MM.1S (cell line): ENCODE data around the gene ASCL2.

Experiments
- DNase-seq: peaks from one replicate; pipeline ENCODE4 v3.0.0-alpha.2; 2015
- H2AFZ ChIP-seq: fragments of 300-600 bp; sonication (generic); 2 replicates; pipeline ENCODE4 v1.6.0; 2016; ENCODE audit warnings: antibody characterized with exemption, low read length
- H3F3A ChIP-seq: fragments of 300-600 bp; sonication (generic); 2 replicates; pipeline ENCODE4 v1.6.1; 2016; ENCODE audit warnings: mild to moderate bottlenecking, antibody characterized with exemption, low read length, moderate library complexity, mixed read lengths; ENCODE audit not compliant: insufficient read depth
- H3K27ac ChIP-seq: fragments of 300-600 bp; sonication (generic); 2 replicates; pipeline ENCODE4 v1.5.1; 2016; ENCODE audit warnings: mild to moderate bottlenecking, low read length
- H3K27me3 ChIP-seq: fragments of 300-600 bp; sonication (generic); replicated peaks from 2 replicates; pipeline ENCODE4 v1.6.0; 2016; ENCODE audit warnings: low read length; ENCODE audit not compliant: insufficient read depth
- H3K36me3 ChIP-seq: fragments of 300-600 bp; sonication (generic); replicated peaks from 2 replicates; pipeline ENCODE4 v1.6.1; 2016; ENCODE audit warnings: mild to moderate bottlenecking, low read length, mixed read lengths; ENCODE audit not compliant: insufficient read depth
- H3K4me1 ChIP-seq: fragments of 300-600 bp; sonication (generic); 2 replicates; pipeline ENCODE4 v1.6.1; 2016; ENCODE audit warnings: low read length, mixed read lengths
- H3K4me2 ChIP-seq: fragments of 300-600 bp; sonication (generic); 2 replicates; pipeline ENCODE4 v1.6.0; 2016; ENCODE audit warnings: low read depth, low read length
- H3K4me3 ChIP-seq: fragments of 300-600 bp; sonication (generic); 2 replicates; pipeline ENCODE4 v1.5.1; 2016; ENCODE audit warnings: low read length, mixed read lengths
- H3K79me2 ChIP-seq: fragments of 300-600 bp; sonication (generic); 2 replicates; pipeline ENCODE4 v1.6.1; 2016; ENCODE audit warnings: mixed run types, low read length, mixed read lengths
- H3K9ac ChIP-seq: fragments of 300-600 bp; sonication (generic); 2 replicates; pipeline ENCODE4 v1.6.1; 2016; ENCODE audit warnings: low read length, mixed read lengths
- H3K9me2 ChIP-seq: fragments of 300-600 bp; sonication (generic); replicated peaks from 2 replicates; pipeline ENCODE4 v1.6.1; 2016; ENCODE audit warnings: mild to moderate bottlenecking, low read length, mixed read lengths; ENCODE audit not compliant: insufficient read depth
- H3K9me3 ChIP-seq: fragments of 300-600 bp; sonication (generic); replicated peaks from 2 replicates; pipeline ENCODE4 v1.6.1; 2016; ENCODE audit warnings: mild to moderate bottlenecking, low read length, mixed read lengths; ENCODE audit not compliant: insufficient read depth
- H4K20me1 ChIP-seq: fragments of 300-600 bp; sonication (generic); 2 replicates; pipeline ENCODE4 v1.6.1; 2016; ENCODE audit warnings: mild to moderate bottlenecking, low read length, moderate library complexity, mixed read lengths; ENCODE audit not compliant: insufficient read depth
- CTCF ChIP-seq: fragments of 300-600 bp; sonication (generic); IDR thresholded peaks from 2 replicates; pipeline ENCODE4 v1.5.1; 2016; ENCODE audit warnings: antibody characterized with exemption, low read length, mixed read lengths
- EZH2 ChIP-seq: fragments of 300-600 bp; sonication (generic); optimal IDR thresholded peaks from 2 replicates; pipeline ENCODE3; 2017; ENCODE audit warnings: low read depth, mild to moderate bottlenecking, antibody characterized with exemption, low read length, mixed read lengths
- EZH2phosphoT487 ChIP-seq: fragments of 300-600 bp; sonication (generic); IDR thresholded peaks from 2 replicates; pipeline ENCODE4 v1.6.1; 2018; ENCODE audit warnings: antibody characterized with exemption, low read length

ASCL2 gene

GRCh38 chr11:2229713-2230297 lies 40.6 kb downstream of the ASCL2 start:
- Histone ChIP-seq H3K9ac (no peak overlapping the region), H3K79me2 (no peaks in the 10 kb centered on the region), H3K27me3 (peaks cover 89% of the 10 kb centered on the region)

DNA sequence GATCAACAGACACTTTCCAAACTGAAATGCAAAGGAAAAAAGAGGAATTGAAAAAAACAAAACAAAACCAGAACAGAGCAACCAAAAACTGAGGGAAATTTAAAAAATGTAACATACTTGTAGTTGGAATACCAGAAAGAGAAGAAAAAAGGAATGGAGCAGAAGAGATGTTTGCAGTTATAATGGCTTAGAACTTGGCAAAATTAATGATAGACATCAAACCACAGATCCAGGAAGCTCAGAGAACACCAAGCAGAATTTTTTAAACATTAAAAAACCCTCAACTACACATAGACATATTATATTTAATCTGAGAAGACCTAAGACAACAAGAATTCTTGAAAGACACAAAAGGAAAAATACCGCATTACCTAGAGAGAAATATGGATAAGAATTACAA lies 46.1 kb downstream of the ASCL2 start:
- H3K79me2 ChIP-seq, result no peaks in the 10 kb centered on the region
- TF ChIP-seq EZH2, result no peak
- TF ChIP-seq CTCF, result no peak
- no peak for TF ChIP-seq EZH2phosphoT487
- H3K4me1 ChIP-seq, result no peaks in the 10 kb centered on the region
- no peak overlapping the region for H3K4me2 ChIP-seq
- no peaks in the 10 kb centered on the region for H3K9me3 ChIP-seq
- H3K27ac ChIP-seq, result no peak overlapping the region
- peaks cover 84% of the 10 kb centered on the region for H3K27me3 ChIP-seq
- no peaks in the 10 kb centered on the region for H3F3A ChIP-seq
- H3K9ac ChIP-seq, result no peak overlapping the region
- no peak for DNase-seq
- no peaks in the 10 kb centered on the region for H4K20me1 ChIP-seq
- no peaks in the 10 kb centered on the region for H3K9me2 ChIP-seq
- H3K36me3 ChIP-seq, result no peaks in the 10 kb centered on the region
- no peak overlapping the region for H3K4me3 ChIP-seq
- H2AFZ ChIP-seq, result no peak overlapping the region

More at GRCh38 chr11:2229713-2230297, 40.6 kb downstream of the ASCL2 start:
- Histone ChIP-seq H3K4me2 (no peak overlapping the region), H3K4me3 (no peak overlapping the region), H3K4me1 (no peaks in the 10 kb centered on the region), H2AFZ (no peak overlapping the region), H3K36me3 (no peaks in the 10 kb centered on the region), H3K9me3 (no peaks in the 10 kb centered on the region), H4K20me1 (no peaks in the 10 kb centered on the region), H3F3A (no peaks in the 10 kb centered on the region), H3K27ac (no peak overlapping the region), H3K9me2 (no peaks in the 10 kb centered on the region)
- no peak for TF ChIP-seq CTCF
- TF ChIP-seq EZH2phosphoT487, result no peak
- no peak for TF ChIP-seq EZH2
- no peak for DNase-seq

GRCh38 chr11:2223153-2223794 lies 47.1 kb downstream of the ASCL2 start:
- peaks cover 80% of the 10 kb centered on the region for H3K27me3 ChIP-seq
- H3K9ac ChIP-seq, result no peak overlapping the region
- H3K4me1 ChIP-seq, result no peaks in the 10 kb centered on the region
- TF ChIP-seq EZH2phosphoT487, result no peak
- no peak for TF ChIP-seq EZH2
- no peak for TF ChIP-seq CTCF
- no peak overlapping the region for H3K4me2 ChIP-seq
- no peaks in the 10 kb centered on the region for H4K20me1 ChIP-seq
- no peaks in the 10 kb centered on the region for H3K36me3 ChIP-seq
- H3K9me2 ChIP-seq, result no peaks in the 10 kb centered on the region
- no peak overlapping the region for H2AFZ ChIP-seq
- DNase-seq, result no peak
- no peaks in the 10 kb centered on the region for H3K9me3 ChIP-seq
- no peaks in the 10 kb centered on the region for H3F3A ChIP-seq
- H3K27ac ChIP-seq, result no peak overlapping the region
- no peaks in the 10 kb centered on the region for H3K79me2 ChIP-seq
- no peak overlapping the region for H3K4me3 ChIP-seq
